IPS DF 6.9 (cell line): ENCODE results near the gene NFIB.

Experiments used
- DNase-seq: peaks from one replicate; pipeline ENCODE4 v3.0.0-alpha.2; 2013; ENCODE audit warnings: low read depth, low spot score
- H3K27ac ChIP-seq: one replicate; pipeline ENCODE4 v1.5.1; 2013; ENCODE audit warnings: low read length, control low read depth
- H3K27me3 ChIP-seq: 2 replicates; pipeline ENCODE4 v1.6.1; 2013; ENCODE audit warnings: mild to moderate bottlenecking, low read length; ENCODE audit not compliant: control insufficient read depth, insufficient read depth
- H3K36me3 ChIP-seq: 2 replicates; pipeline ENCODE4 v1.6.1; 2013; ENCODE audit warnings: low read length; ENCODE audit not compliant: control insufficient read depth, insufficient read depth
- H3K4me1 ChIP-seq: 2 replicates; pipeline ENCODE4 v1.6.1; 2013; ENCODE audit warnings: low read length; ENCODE audit not compliant: control insufficient read depth, insufficient read depth
- H3K4me3 ChIP-seq: 2 replicates; pipeline ENCODE4 v1.5.1; 2013; ENCODE audit warnings: mild to moderate bottlenecking, low read length
- H3K9me3 ChIP-seq: 2 replicates; pipeline ENCODE4 v1.6.1; 2013; ENCODE audit warnings: low read length, inconsistent platforms; ENCODE audit not compliant: control insufficient read depth, insufficient read depth
- WGBS: extraction: QIAGEN DNeasy Blood & Tissue Kit; methylation state at CpG from one replicate; pipeline ENCODE4 v1.1.7; 2013; ENCODE audit warnings: mixed read lengths, missing lambda C conversion rate; ENCODE audit not compliant: insufficient read length, insufficient coverage; 5-methylcytosine and 5-hydroxymethylcytosine counted together

The NFIB gene

GRCh38 chr9:14095277-14095676, 218.7 kb downstream of the NFIB start:
- no peaks in the 10 kb centered on the region for H3K27me3 ChIP-seq
- no peak overlapping the region for H3K4me3 ChIP-seq
- H3K9me3 ChIP-seq = no peaks in the 10 kb centered on the region
- H3K36me3 ChIP-seq = no peaks in the 10 kb centered on the region
- peaks cover 4% of the 10 kb centered on the region for H3K4me1 ChIP-seq
- DNase-seq = no peak
- no peak overlapping the region for H3K27ac ChIP-seq

- no peak for DNase-seq
- WGBS = no CpG with 5 or more reads among the region's 5 CpGs
- H3K27ac ChIP-seq = no peak overlapping the region
- H3K27me3 ChIP-seq = no peaks in the 10 kb centered on the region
- no peak overlapping the region for H3K4me3 ChIP-seq
- peaks cover 4% of the 10 kb centered on the region for H3K4me1 ChIP-seq
- H3K36me3 ChIP-seq = no peaks in the 10 kb centered on the region
- no peaks in the 10 kb centered on the region for H3K9me3 ChIP-seq
Measured at GRCh38 chr9:14094491-14094890, 219.4 kb downstream of the NFIB start.

GRCh38 chr9:14092344-14092743, 221.6 kb downstream of the NFIB start:
- peaks cover 3% of the 10 kb centered on the region; the same call in 1 of the 2 replicates for H3K4me1 ChIP-seq
- H3K27me3 ChIP-seq = no peaks in the 10 kb centered on the region
- no peak overlapping the region for H3K4me3 ChIP-seq
- no CpG with 5 or more reads among the region's 1 CpG for WGBS
- no peak overlapping the region for H3K27ac ChIP-seq
- no peaks in the 10 kb centered on the region for H3K9me3 ChIP-seq
- H3K36me3 ChIP-seq = no peaks in the 10 kb centered on the region
- no peak for DNase-seq

- no peak overlapping the region for H3K27ac ChIP-seq
- no peaks in the 10 kb centered on the region for H3K27me3 ChIP-seq
- H3K4me1 ChIP-seq = no peaks in the 10 kb centered on the region
- WGBS = no CpG with 5 or more reads among the region's 4 CpGs
- H3K36me3 ChIP-seq = no peaks in the 10 kb centered on the region
- DNase-seq = no peak
- H3K4me3 ChIP-seq = no peak overlapping the region
- no peaks in the 10 kb centered on the region for H3K9me3 ChIP-seq
Measured at GRCh38 chr9:14089051-14089803, 224.7 kb downstream of the NFIB start.

GRCh38 chr9:14087576-14087975, 226.4 kb downstream of the NFIB start:
- Histone ChIP-seq H3K9me3 (no peaks in the 10 kb centered on the region), H3K27ac (no peak overlapping the region), H3K36me3 (no peaks in the 10 kb centered on the region), H3K4me3 (no peak overlapping the region), H3K4me1 (no peaks in the 10 kb centered on the region), H3K27me3 (no peaks in the 10 kb centered on the region)
- WGBS = no CpG with 5 or more reads among the region's 7 CpGs
- no peak for DNase-seq

- Histone ChIP-seq H3K27ac (no peak overlapping the region), H3K4me1 (no peaks in the 10 kb centered on the region), H3K9me3 (no peaks in the 10 kb centered on the region), H3K4me3 (no peak overlapping the region), H3K36me3 (no peaks in the 10 kb centered on the region), H3K27me3 (no peaks in the 10 kb centered on the region)
- DNase-seq = no peak
- 100% methylated on average over 2 of the region's 5 CpGs for WGBS
Measured at GRCh38 chr9:14086495-14086894, 227.4 kb downstream of the NFIB start.

GRCh38 chr9:14085810-14086209, 228.1 kb downstream of the NFIB start:
- Histone ChIP-seq H3K4me3 (no peak overlapping the region), H3K36me3 (no peaks in the 10 kb centered on the region), H3K9me3 (no peaks in the 10 kb centered on the region), H3K27ac (no peak overlapping the region), H3K4me1 (no peaks in the 10 kb centered on the region), H3K27me3 (no peaks in the 10 kb centered on the region)
- WGBS = no CpG with 5 or more reads among the region's 1 CpG
- DNase-seq = no peak

GRCh38 chr9:14084867-14085266, 229.1 kb downstream of the NFIB start:
- no peaks in the 10 kb centered on the region for H3K36me3 ChIP-seq
- no peaks in the 10 kb centered on the region for H3K9me3 ChIP-seq
- no peaks in the 10 kb centered on the region for H3K4me1 ChIP-seq
- H3K27ac ChIP-seq = no peak overlapping the region
- DNase-seq = no peak
- no peak overlapping the region for H3K4me3 ChIP-seq
- no CpG with 5 or more reads among the region's 3 CpGs for WGBS
- H3K27me3 ChIP-seq = no peaks in the 10 kb centered on the region

- Histone ChIP-seq H3K4me1 (no peaks in the 10 kb centered on the region), H3K36me3 (no peaks in the 10 kb centered on the region), H3K27me3 (no peaks in the 10 kb centered on the region), H3K9me3 (no peaks in the 10 kb centered on the region), H3K27ac (no peak overlapping the region), H3K4me3 (no peak overlapping the region)
- WGBS = no CpG with 5 or more reads among the region's 1 CpG
- no peak for DNase-seq
Measured at GRCh38 chr9:14083366-14083765, 230.6 kb downstream of the NFIB start.

GRCh38 chr9:14082732-14083131, 231.2 kb downstream of the NFIB start:
- Histone ChIP-seq H3K27me3 (no peaks in the 10 kb centered on the region), H3K9me3 (no peaks in the 10 kb centered on the region), H3K27ac (no peak overlapping the region), H3K4me3 (no peak overlapping the region), H3K4me1 (no peaks in the 10 kb centered on the region), H3K36me3 (no peaks in the 10 kb centered on the region)
- no peak for DNase-seq
- WGBS = no CpG with 5 or more reads among the region's 3 CpGs

- no peaks in the 10 kb centered on the region for H3K9me3 ChIP-seq
- H3K4me1 ChIP-seq = no peaks in the 10 kb centered on the region
- no CpG with 5 or more reads among the region's 4 CpGs for WGBS
- H3K27me3 ChIP-seq = no peaks in the 10 kb centered on the region
- H3K4me3 ChIP-seq = no peak overlapping the region
- no peak overlapping the region for H3K27ac ChIP-seq
- no peak for DNase-seq
- no peaks in the 10 kb centered on the region for H3K36me3 ChIP-seq
Measured at GRCh38 chr9:14081745-14082144, 232.2 kb downstream of the NFIB start.
